SK-N-SH treated with all-trans-retinoic acid at 6 μM for 48 hours (cell line): Measurements from ENCODE around the gene JDP2.

Experiments
- ATAC-seq: fragments of 200-7000 bp; cut with Tn5 transposase; 3 replicates; pipeline ENCODE4 v1.9.1; 2020; ENCODE audit warnings: mild to moderate bottlenecking, moderate library complexity
- ARNTL ChIP-seq: fragments of 450-650 bp; formaldehyde crosslinking; IDR thresholded peaks from 2 replicates; pipeline ENCODE4 v1.5.0; 2020; ENCODE audit warnings: low read depth, mild to moderate bottlenecking, moderate library complexity, borderline replicate concordance
- CREB5 ChIP-seq: fragments of 250-450 bp; sonication (Bioruptor Pico); IDR thresholded peaks from 2 replicates; pipeline ENCODE4 v1.5.1; 2020; ENCODE audit warnings: low read depth, mild to moderate bottlenecking, moderate library complexity
- CSDC2 ChIP-seq: fragments of 250-450 bp; sonication (Bioruptor Pico); IDR thresholded peaks from 2 replicates; pipeline ENCODE4 v1.5.0; 2020; ENCODE audit warnings: mild to moderate bottlenecking, moderate library complexity
- CSRNP3 ChIP-seq: fragments of 250-450 bp; sonication (Bioruptor Pico); IDR thresholded peaks from 2 replicates; pipeline ENCODE4 v1.5.1; 2021; ENCODE audit warnings: mild to moderate bottlenecking, moderate library complexity
- ISL1 ChIP-seq: fragments of 250-450 bp; sonication (Bioruptor Pico); IDR thresholded peaks from 2 replicates; pipeline ENCODE4 v2.1.2; 2022; ENCODE audit warnings: mild to moderate bottlenecking, moderate library complexity
- POU6F1 ChIP-seq: fragments of 250-450 bp; sonication (Bioruptor Pico); IDR thresholded peaks from 2 replicates; pipeline ENCODE4 v1.8.0; 2021; ENCODE audit warnings: low read depth, mild to moderate bottlenecking, moderate library complexity, borderline replicate concordance
- SNAI2 ChIP-seq: fragments of 250-450 bp; sonication (Bioruptor Pico); IDR thresholded peaks from 2 replicates; pipeline ENCODE4 v1.5.0; 2020; ENCODE audit warnings: mild to moderate bottlenecking, moderate library complexity
- TOX ChIP-seq: fragments of 250-450 bp; sonication (Bioruptor Pico); IDR thresholded peaks from 2 replicates; pipeline ENCODE4 v1.8.0; 2021; ENCODE audit warnings: mild to moderate bottlenecking, moderate library complexity, borderline replicate concordance
- ZC3H10 ChIP-seq: fragments of 250-450 bp; sonication (Bioruptor Pico); IDR thresholded peaks from 2 replicates; pipeline ENCODE4 v1.5.1; 2021; ENCODE audit warnings: mild to moderate bottlenecking, moderate library complexity
- ZFP30 ChIP-seq: fragments of 450-650 bp; formaldehyde crosslinking; IDR thresholded peaks from 2 replicates; pipeline ENCODE4 v1.5.0; 2022; ENCODE audit warnings: mild to moderate bottlenecking, moderate library complexity
- ZNF565 ChIP-seq: fragments of 450-650 bp; formaldehyde crosslinking; conservative IDR thresholded peaks from 2 replicates; pipeline ENCODE4 v1.5.0; 2020; ENCODE audit warnings: low read depth, mild to moderate bottlenecking, moderate library complexity
- ZNF8 ChIP-seq: fragments of 450-650 bp; formaldehyde crosslinking; IDR thresholded peaks from 2 replicates; pipeline ENCODE4 v1.5.0; 2020; ENCODE audit warnings: mild to moderate bottlenecking, moderate library complexity
- TF ChIP-seq, protein P1 (sequence below): fragments of 250-450 bp; sonication (Bioruptor Pico); IDR thresholded peaks from 2 replicates; pipeline ENCODE4 v1.8.0; 2020; ENCODE audit warnings: mild to moderate bottlenecking, moderate library complexity, borderline replicate concordance

The JDP2 gene

DNA sequence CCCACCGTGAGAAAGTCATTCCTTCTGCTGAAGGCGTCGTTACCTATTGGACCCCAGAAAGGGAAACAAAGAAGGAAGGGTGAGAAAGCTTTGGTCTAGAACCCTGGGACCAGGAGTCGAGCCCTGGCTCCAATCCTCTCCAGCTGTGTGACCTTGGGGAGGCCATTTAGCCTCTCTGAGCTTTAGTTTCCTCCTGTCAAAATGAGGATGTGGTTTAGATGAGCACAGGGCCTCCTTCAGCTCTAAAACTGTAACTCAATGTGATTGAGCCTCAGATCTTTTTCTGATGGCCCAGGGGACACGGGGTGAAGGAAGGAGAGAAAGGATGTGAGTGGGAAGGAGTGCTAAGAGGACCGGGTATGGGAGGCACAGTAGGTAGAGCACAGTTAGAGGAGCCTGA, 7.7 kb downstream of the JDP2 start:
- no peak for ATAC-seq
- TF ChIP-seq ZNF565 (CRISPR knock-in tag), result no peak
- TF ChIP-seq ZFP30 (CRISPR knock-in tag), result no peak
- TF ChIP-seq TOX (CRISPR knock-in tag), result no peak

- TF ChIP-seq ARNTL (CRISPR knock-in tag) (no peak), POU6F1 (CRISPR knock-in tag) (no peak), ZC3H10 (CRISPR knock-in tag) (no peak), ISL1 (CRISPR knock-in tag) (no peak), CREB5 (no peak), ZNF565 (CRISPR knock-in tag) (no peak), TOX (CRISPR knock-in tag) (no peak), SNAI2 (CRISPR knock-in tag) (no peak)
- TF ChIP-seq, protein P1, sequence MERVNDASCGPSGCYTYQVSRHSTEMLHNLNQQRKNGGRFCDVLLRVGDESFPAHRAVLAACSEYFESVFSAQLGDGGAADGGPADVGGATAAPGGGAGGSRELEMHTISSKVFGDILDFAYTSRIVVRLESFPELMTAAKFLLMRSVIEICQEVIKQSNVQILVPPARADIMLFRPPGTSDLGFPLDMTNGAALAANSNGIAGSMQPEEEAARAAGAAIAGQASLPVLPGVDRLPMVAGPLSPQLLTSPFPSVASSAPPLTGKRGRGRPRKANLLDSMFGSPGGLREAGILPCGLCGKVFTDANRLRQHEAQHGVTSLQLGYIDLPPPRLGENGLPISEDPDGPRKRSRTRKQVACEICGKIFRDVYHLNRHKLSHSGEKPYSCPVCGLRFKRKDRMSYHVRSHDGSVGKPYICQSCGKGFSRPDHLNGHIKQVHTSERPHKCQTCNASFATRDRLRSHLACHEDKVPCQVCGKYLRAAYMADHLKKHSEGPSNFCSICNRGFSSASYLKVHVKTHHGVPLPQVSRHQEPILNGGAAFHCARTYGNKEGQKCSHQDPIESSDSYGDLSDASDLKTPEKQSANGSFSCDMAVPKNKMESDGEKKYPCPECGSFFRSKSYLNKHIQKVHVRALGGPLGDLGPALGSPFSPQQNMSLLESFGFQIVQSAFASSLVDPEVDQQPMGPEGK (CRISPR knock-in tag), result no peak
- ATAC-seq, result no peak
These were observed 9.7 kb downstream of the JDP2 start for GRCh38 chr14:75437201-75438143.

DNA sequence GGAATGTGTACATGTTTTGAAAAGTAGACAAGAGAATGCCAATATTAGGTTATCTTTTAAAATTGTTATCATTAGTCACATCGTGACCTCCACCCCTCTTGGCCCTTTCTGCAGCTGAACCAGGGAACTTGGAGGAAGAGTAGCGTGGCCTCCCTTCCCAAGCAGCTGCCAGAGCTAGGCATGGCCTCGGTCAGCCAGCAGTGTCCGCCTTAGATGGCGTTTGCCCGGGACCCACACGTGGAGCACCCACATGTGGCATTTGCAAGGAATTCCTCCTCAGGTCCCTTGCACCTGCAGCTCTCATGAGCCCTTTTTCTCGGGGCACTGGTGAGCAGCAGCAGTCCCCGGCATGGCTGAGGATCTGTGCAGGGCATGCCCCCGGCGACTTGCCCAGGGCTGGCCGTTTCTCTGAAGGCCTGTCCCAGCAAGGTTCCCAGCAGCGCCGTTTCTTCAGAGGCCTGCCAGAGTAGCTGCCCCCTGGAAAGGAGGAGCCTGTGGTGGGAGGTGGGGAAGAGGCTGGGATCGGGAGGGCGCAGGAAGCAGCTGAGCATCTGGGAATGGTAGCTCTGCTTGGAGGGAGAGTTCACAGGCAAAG, 10.8 kb downstream of the JDP2 start:
- TF ChIP-seq CSDC2 (CRISPR knock-in tag) (no peak), CSRNP3 (CRISPR knock-in tag) (no peak), CREB5 (no peak), ZNF8 (CRISPR knock-in tag) (no peak)
- no peak for ATAC-seq

- ATAC-seq, result no peak
- TF ChIP-seq ZFP30 (CRISPR knock-in tag), result no peak
- no peak for TF ChIP-seq POU6F1 (CRISPR knock-in tag)
- TF ChIP-seq, all 23 proteins: peak for 0
These were observed 12.2 kb downstream of the JDP2 start for GRCh38 chr14:75439989-75440388.
